K562 (cell line): ENCODE results near the gene ZFTA. TPM values are rescaled to one million over a fixed set of nuclear protein-coding genes. Genes with fewer than 3 reads are reported as not detected.

ENCODE experiments used
- ATAC-seq: fragments of 200-7000 bp; cut with Tn5 transposase; 3 replicates; pipeline ENCODE4 v1.9.1; 2020; ENCODE audit warnings: moderate library complexity
- BruUV-seq: library from RNA; stranded (reverse); fragments of 400-500 nt; replicated peaks from 2 replicates; lab custom pipeline; 2021; lab: Mats Ljungman, UMichigan
- CTCF ChIA-PET: fragments of 300-600 bp; formaldehyde crosslinking; extraction: SDS; loops from one replicate; lab custom pipeline; 2021; ENCODE audit warnings: low intra/inter-chr PET ratio; lab: Yijun Ruan, JAX
- POLR2A ChIA-PET: fragments of 300-600, 350-650 bp; sonication (Branson Sonifier 250); formaldehyde crosslinking; extraction: SDS; loops from one replicate; lab custom pipeline; 2021; ENCODE audit warnings: antibody characterized with exemption, inconsistent platforms; lab: Yijun Ruan, JAX
- DNase-seq, 4 experiments: peaks; one replicate each; pipeline versions ENCODE4 v3.0.0 to v3.0.0-alpha.2; 2011 to 2018; ENCODE audit warnings: low spot score in 3 of 4, mixed read lengths in 3 of 4; ENCODE audit errors: extremely low read depth in 1 of 4
- FAIRE-seq: peaks from 2 replicates; lab custom pipeline; 2011; peaks lifted over from hg19 to GRCh38; lab: Jason Lieb, UNC
- H2AFZ ChIP-seq: 2 replicates; pipeline ENCODE4 v1.6.0; 2011; ENCODE audit warnings: low read depth, low read length, control low read depth, inconsistent platforms
- H3K27ac ChIP-seq: fragments of 200-600 bp; 3 replicates; pipeline ENCODE4 v1.8.0; 2011; ENCODE audit warnings: low read depth, mild to moderate bottlenecking, control low read depth, inconsistent platforms, low read length, moderate library complexity, mixed read lengths; ENCODE audit errors: extremely low read depth
- H3K27me3 ChIP-seq, 2 experiments: fragments of 300-600 bp in 1 of 2; 2 replicates in 1 of 2; 3 replicates in 1 of 2; pipeline versions ENCODE4 v1.6.0 to v1.8.0; 2011; ENCODE audit warnings: inconsistent platforms in 2 of 2, low read length in 2 of 2, mild to moderate bottlenecking in 1 of 2, mixed read lengths in 1 of 2, moderate library complexity in 1 of 2; ENCODE audit not compliant: control insufficient read depth in 2 of 2, insufficient read depth in 2 of 2
- H3K36me3 ChIP-seq: fragments of 300-600 bp; 3 replicates; pipeline ENCODE4 v1.8.0; 2011; ENCODE audit warnings: mild to moderate bottlenecking, low read length, inconsistent platforms; ENCODE audit not compliant: control insufficient read depth, insufficient read depth
- H3K4me1 ChIP-seq, 2 experiments: fragments of 200-600 bp in 1 of 2; replicated peaks in 1 of 2; 2 replicates in 1 of 2; 3 replicates in 1 of 2; pipeline versions ENCODE4 v1.5.1 to v1.8.0; 2011; ENCODE audit warnings: inconsistent platforms in 2 of 2, low read length in 2 of 2, mild to moderate bottlenecking in 1 of 2, mixed read lengths in 1 of 2, moderate library complexity in 1 of 2; ENCODE audit not compliant: control insufficient read depth in 2 of 2, insufficient read depth in 2 of 2
- H3K4me2 ChIP-seq: 2 replicates; pipeline ENCODE4 v1.6.1; 2011; ENCODE audit warnings: low read length, control low read depth, inconsistent platforms, mixed read lengths; ENCODE audit not compliant: insufficient read depth
- H3K4me3 ChIP-seq: fragments of 200-600 bp; sonication (generic), shearing (Covaris generic); 2 replicates; pipeline ENCODE4 v1.5.1; 2016; ENCODE audit warnings: control low read depth, inconsistent platforms
- H3K79me2 ChIP-seq: fragments of 200-600 bp; 3 replicates; pipeline ENCODE4 v1.8.0; 2011; ENCODE audit warnings: low read length, inconsistent platforms; ENCODE audit not compliant: control insufficient read depth, insufficient read depth
- H3K9ac ChIP-seq, 2 experiments: 2 replicates each; pipeline versions ENCODE4 v1.6.0 to v1.6.1; 2011; ENCODE audit warnings: low read depth in 2 of 2, low read length in 2 of 2, control low read depth in 1 of 2, inconsistent platforms in 1 of 2, mild to moderate bottlenecking in 1 of 2, mixed read lengths in 1 of 2; ENCODE audit not compliant: insufficient read depth in 1 of 2
- H3K9me1 ChIP-seq: one replicate; pipeline ENCODE4 v1.6.0; 2011; ENCODE audit warnings: inconsistent platforms, mild to moderate bottlenecking, low read length, moderate library complexity; ENCODE audit not compliant: control insufficient read depth, insufficient read depth
- H3K9me3 ChIP-seq: replicated peaks from 2 replicates; pipeline ENCODE4 v1.5.1; 2011; ENCODE audit warnings: low read depth, low read length, inconsistent platforms; ENCODE audit not compliant: control insufficient read depth, insufficient read depth
- H4K20me1 ChIP-seq: replicated peaks from 2 replicates; pipeline ENCODE4 v1.6.1; 2011; ENCODE audit warnings: low read length, inconsistent platforms, mixed read lengths; ENCODE audit not compliant: control insufficient read depth, insufficient read depth
- DDX20 ChIP-seq: fragments of 450-650 bp; IDR thresholded peaks from 2 replicates; pipeline ENCODE4 v1.6.1; 2016; ENCODE audit warnings: missing genetic modification characterization, low read depth, mild to moderate bottlenecking, missing compliant biosample characterization, moderate library complexity
- HDAC8 ChIP-seq: fragments of 450-650 bp; IDR thresholded peaks from 2 replicates; pipeline ENCODE4 v1.6.1; 2016; ENCODE audit warnings: mild to moderate bottlenecking, missing genetic modification characterization, moderate library complexity, missing compliant biosample characterization
- HOXB6 ChIP-seq: fragments of 250-450 bp; sonication (Bioruptor Pico); IDR thresholded peaks from 2 replicates; pipeline ENCODE4 v1.5.1; 2022; ENCODE audit warnings: mild to moderate bottlenecking, borderline replicate concordance
- MAFK ChIP-seq: IDR thresholded peaks from 2 replicates; pipeline ENCODE4 v1.6.1; 2011; ENCODE audit warnings: low read length, improper control_type of control experiment
- SMARCE1 ChIP-seq: fragments of 450-650 bp; IDR thresholded peaks from 2 replicates; pipeline ENCODE4 v1.7.1; 2016; ENCODE audit warnings: mild to moderate bottlenecking
- SNIP1 ChIP-seq: fragments of 450-650 bp; IDR thresholded peaks from 2 replicates; pipeline ENCODE4 v1.7.1; 2017; ENCODE audit warnings: low read depth, mild to moderate bottlenecking
- ZNF324 ChIP-seq: fragments of 250-450 bp; sonication (Bioruptor Pico); IDR thresholded peaks from 2 replicates; pipeline ENCODE4 v1.4.0; 2020; ENCODE audit warnings: mild to moderate bottlenecking
- ZNF764 ChIP-seq: fragments of 250-450 bp; sonication (Bioruptor Pico); IDR thresholded peaks from 2 replicates; pipeline ENCODE4 v1.4.0; 2020; ENCODE audit warnings: low read depth, mild to moderate bottlenecking, moderate library complexity
- WGBS: fragments of 100-300 bp; shearing (Covaris generic); methylation state at CpG from one replicate; pipeline ENCODE4 v1.1.6; 2016; ENCODE audit warnings: low coverage, mixed read lengths; ENCODE audit not compliant: insufficient coverage; ENCODE audit errors: missing lambda C conversion rate; 5-methylcytosine and 5-hydroxymethylcytosine counted together
- in situ Hi-C: fragments of 300-500 bp; cut with MboI; formaldehyde crosslinking; loops from 4 replicates; pipeline ENCODE4 v1.15.0; 2018; ENCODE audit warnings: inconsistent platforms, mixed read lengths
- intact Hi-C: fragments of 100-400 bp; cut with micrococcal nuclease; formaldehyde crosslinking; loops from 2 replicates; pipeline ENCODE4 v1.14.2; 2022
- polyA plus RNA-seq, 8 experiments: library from polyadenylated mRNA; depleted of rRNA in 4 of 8; stranded (reverse) in 5 of 8; unstranded in 3 of 8; fragments of >200 nt; fragmentation: Nextera tagmentation in 2 of 8; fragmentation: Illumina TruSeq in 1 of 8; extraction: Ambion mirVana in 2 of 8; extraction: Trizol in 1 of 8; gene quantifications; 2 replicates each; pipeline versions ENCODE4 v1.2.1 to v1.2.3, GENCODE V29; 2011 to 2014; ENCODE audit warnings: inconsistent platforms in 1 of 8, missing spikeins in 1 of 8
- total RNA-seq, 7 experiments: library from RNA; depleted of rRNA in 6 of 7; stranded (reverse); fragments of >200 nt in 6 of 7; fragmentation: Illumina TruSeq in 2 of 7; extraction: Trizol in 2 of 7; gene quantifications; 2 replicates each; pipeline versions ENCODE4 v1.2.1 to v1.2.3, GENCODE V29; 2011 to 2021; ENCODE audit warnings: low replicate concordance in 1 of 7

The ZFTA gene
- total and polyA plus RNA-seq, 9 of the 15 experiments (the other 6 are each of a cell fraction or from before 2014, with no cell fraction given): 0.45 to 12.3 (median 2.9) TPM

DNA sequence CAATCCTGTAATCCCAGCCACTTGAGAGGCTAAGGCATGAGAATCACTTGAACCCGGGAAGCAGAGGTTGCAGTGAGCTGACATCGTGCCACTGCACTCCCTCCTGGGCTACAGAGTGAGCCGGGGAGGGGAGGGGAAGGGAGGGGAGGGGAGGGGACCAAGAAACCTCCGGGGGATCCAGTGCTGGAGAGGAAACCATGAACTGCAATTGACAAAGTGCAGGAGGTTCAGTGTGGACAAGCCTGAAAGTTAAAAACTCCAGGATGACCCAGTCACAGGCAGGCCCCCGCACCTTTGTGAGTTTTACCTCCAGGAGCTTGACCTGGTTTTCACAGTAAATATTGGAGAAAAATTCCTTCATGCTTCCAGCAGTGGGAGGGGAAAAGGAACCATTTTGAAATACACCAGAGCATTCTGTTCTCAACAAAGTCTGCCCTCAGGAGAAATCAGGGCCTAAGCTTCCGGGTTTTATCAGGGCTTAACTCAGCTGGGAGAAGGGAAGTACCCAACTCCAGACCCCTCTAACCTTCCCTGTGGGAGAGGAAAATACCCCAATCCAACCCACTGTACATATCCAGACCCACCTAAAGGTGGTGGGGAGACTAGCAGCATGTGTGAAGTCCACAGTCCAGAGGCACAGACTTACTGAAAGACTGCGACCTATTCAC lies 15.5 kb upstream of the ZFTA start:
- H3K9me1 ChIP-seq: no peaks in the 10 kb centered on the region
- in situ Hi-C loops (no loop called here), intact Hi-C loops (no loop called here)
- BruUV-seq: no TSS peak
- no peak for TF ChIP-seq ZNF764
- TF ChIP-seq HDAC8 (tag): no peak
- TF ChIP-seq ZNF324: no peak
- no peak for TF ChIP-seq SMARCE1
- TF ChIP-seq DDX20: no peak
- no peak for TF ChIP-seq SNIP1
- no peak for TF ChIP-seq HOXB6
- no peak for TF ChIP-seq MAFK
- no peaks in the 10 kb centered on the region for H3K27me3 ChIP-seq
- ATAC-seq: peak; percentile 65
- no peaks in the 10 kb centered on the region for H3K9me3 ChIP-seq
- peak overlapping the region; percentile 57 for H2AFZ ChIP-seq
- H3K4me3 ChIP-seq: no peak overlapping the region
- no peak overlapping the region for H3K4me2 ChIP-seq
- FAIRE-seq: no peak
- no peaks in the 10 kb centered on the region; a peak in 1 of 5 replicates for H3K4me1 ChIP-seq
- H3K27ac ChIP-seq: no peak overlapping the region
- H3K9ac ChIP-seq: no peak overlapping the region
- H3K36me3 ChIP-seq: no peaks in the 10 kb centered on the region
- ChIA-PET CTCF (no interaction called here), POLR2A (interaction anchor here (0.7 kb wide), 1 partner anchor 72 kb away, joined by 4 read pairs; no protein-coding TSS in a partner anchor)
- H3K79me2 ChIP-seq: no peaks in the 10 kb centered on the region
- H4K20me1 ChIP-seq: no peaks in the 10 kb centered on the region
- DNase-seq: no peak
- 46% methylated on average over 4 of the region's 7 CpGs for WGBS
